Spleen (tissue), 7 donors: ENCODE results near the gene GRHL3.

Source experiments
- POLR2A ChIP-seq, 3 donors: fragments of 450-650 bp; IDR thresholded peaks; one replicate each; pipeline ENCODE4 v1.5.1; 2017; ENCODE audit warnings: antibody characterized with exemption in 3 of 3, mild to moderate bottlenecking in 1 of 3
- TF ChIP-seq, protein P1 (sequence below), 11 experiments: fragments of 200-600 bp in 7 of 11; fragments of 450-650 bp in 4 of 11; sonication (generic) in 4 of 11; IDR thresholded peaks in 8 of 11; conservative IDR thresholded peaks in 3 of 11; 1 replicate in 7 of 11; 2 replicates in 4 of 11; pipeline versions ENCODE4 v1.4.0 to v1.8.0; 2016 to 2021; ENCODE audit warnings: antibody characterized with exemption in 11 of 11, inconsistent platforms in 4 of 11, mild to moderate bottlenecking in 1 of 11
- donor health status: DM: no; HTN: no; CAD: no; lungs with moderate emphysema.
- donor health status: DM: no; HTN: no; CAD: no.
- donor health status: DM: no; HTN: no; CAD: no.

DNA sequence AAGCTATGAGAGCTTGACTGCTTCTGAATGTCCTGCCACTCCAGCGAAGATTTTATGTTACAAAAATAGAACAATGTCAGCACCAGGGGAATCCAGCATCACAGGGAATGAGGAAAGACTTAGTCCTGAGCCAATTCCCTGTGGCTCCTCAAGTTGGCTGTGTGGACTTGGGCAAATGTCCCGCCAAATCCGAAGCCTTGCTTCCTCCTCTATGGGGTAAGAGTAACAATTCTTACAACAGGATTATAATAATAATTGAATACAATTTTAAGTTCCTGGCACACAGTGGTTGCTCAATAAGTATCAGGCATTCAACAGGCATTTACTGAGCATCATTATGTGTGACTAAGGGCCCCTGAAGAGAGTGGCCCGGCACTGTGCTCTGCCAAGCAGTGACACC, 50.0 kb downstream of the GRHL3 start:
- TF ChIP-seq, protein P1, sequence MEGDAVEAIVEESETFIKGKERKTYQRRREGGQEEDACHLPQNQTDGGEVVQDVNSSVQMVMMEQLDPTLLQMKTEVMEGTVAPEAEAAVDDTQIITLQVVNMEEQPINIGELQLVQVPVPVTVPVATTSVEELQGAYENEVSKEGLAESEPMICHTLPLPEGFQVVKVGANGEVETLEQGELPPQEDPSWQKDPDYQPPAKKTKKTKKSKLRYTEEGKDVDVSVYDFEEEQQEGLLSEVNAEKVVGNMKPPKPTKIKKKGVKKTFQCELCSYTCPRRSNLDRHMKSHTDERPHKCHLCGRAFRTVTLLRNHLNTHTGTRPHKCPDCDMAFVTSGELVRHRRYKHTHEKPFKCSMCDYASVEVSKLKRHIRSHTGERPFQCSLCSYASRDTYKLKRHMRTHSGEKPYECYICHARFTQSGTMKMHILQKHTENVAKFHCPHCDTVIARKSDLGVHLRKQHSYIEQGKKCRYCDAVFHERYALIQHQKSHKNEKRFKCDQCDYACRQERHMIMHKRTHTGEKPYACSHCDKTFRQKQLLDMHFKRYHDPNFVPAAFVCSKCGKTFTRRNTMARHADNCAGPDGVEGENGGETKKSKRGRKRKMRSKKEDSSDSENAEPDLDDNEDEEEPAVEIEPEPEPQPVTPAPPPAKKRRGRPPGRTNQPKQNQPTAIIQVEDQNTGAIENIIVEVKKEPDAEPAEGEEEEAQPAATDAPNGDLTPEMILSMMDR (IDR thresholded peaks at IDR 0.05 in 8 of 11, conservative IDR thresholded peaks at IDR 0.05 in 3 of 11), result no peak
- TF ChIP-seq POLR2A (IDR thresholded peaks at IDR 0.05), result no peak
